Left lung (tissue), 10 donors: Measurements from ENCODE around the gene ZSCAN18. TPM values are rescaled to one million over a fixed set of nuclear protein-coding genes. Genes with fewer than 3 reads are reported as not detected.

Source experiments
- ATAC-seq: fragments of 200-7000 bp; cut with Tn5 transposase; one replicate; pipeline ENCODE4 v1.9.1; 2020; ENCODE audit warnings: moderate library complexity
- DNase-seq, 4 donors: peaks; one replicate each; pipeline ENCODE4 v3.0.0-alpha.2; 2013 to 2020
- H3K27ac ChIP-seq, 2 donors: fragments of 200-600 bp; sonication (generic) in 1 of 2; one replicate each; pipeline versions ENCODE4 v1.5.0 to v1.8.0; 2020 to 2021
- H3K27me3 ChIP-seq, 2 donors: fragments of 200-600 bp; sonication (generic) in 1 of 2; one replicate each; pipeline versions ENCODE4 v1.5.0 to v1.8.0; 2020 to 2021
- H3K36me3 ChIP-seq, 2 donors: fragments of 200-600 bp; sonication (generic) in 1 of 2; one replicate each; pipeline versions ENCODE4 v1.5.0 to v1.8.0; 2020 to 2021
- H3K4me1 ChIP-seq, 2 donors: fragments of 200-600 bp; one replicate each; pipeline ENCODE4 v1.8.0; 2021
- H3K4me3 ChIP-seq, 2 donors: fragments of 200-600 bp; sonication (generic) in 1 of 2; one replicate each; pipeline versions ENCODE4 v1.5.0 to v1.8.0; 2020 to 2021; ENCODE audit warnings: mild to moderate bottlenecking in 1 of 2
- H3K9me3 ChIP-seq, 2 donors: fragments of 200-600 bp; sonication (generic) in 1 of 2; one replicate each; pipeline versions ENCODE4 v1.5.0 to v1.8.0; 2020 to 2021
- CTCF ChIP-seq, 2 donors: fragments of 200-600 bp; sonication (generic) in 1 of 2; IDR thresholded peaks; one replicate each; pipeline versions ENCODE4 v1.5.0 to v1.8.0; 2021; ENCODE audit warnings: antibody characterized with exemption in 2 of 2
- intact Hi-C, 2 donors: fragments of 100-400 bp; cut with DNase I; formaldehyde crosslinking; loops; one replicate each; pipeline versions ENCODE4 v1.11.2 to v1.14.2; 2022
- polyA plus RNA-seq, 6 donors: library from polyadenylated mRNA; unstranded; fragments of 120-200 nt; gene quantifications; one replicate each; pipeline ENCODE4 v1.2.1, GENCODE V29; 2013; ENCODE audit not compliant: insufficient read length in 6 of 6
- total RNA-seq, 2 donors: library from RNA; stranded (reverse); fragmentation: NEBNext Ultra II Directional; extraction: Animal tissue kit (Norgen Biotek cat#: 25700); gene quantifications; one replicate each; pipeline ENCODE4 v1.2.1, GENCODE V29; 2021
- donor health status: DM: no; HTN: yes; CAD: no.
- donor health status: DM: no; HTN: no; CAD: no.

The ZSCAN18 gene
- total and polyA plus RNA-seq, 8 donors = 32.7 to 91.1 (median 80.8) TPM

- peaks cover 0 to 8% of the 10 kb centered on the region in 2 donors for H3K27me3 ChIP-seq
- no peaks in the 10 kb centered on the region for H3K4me1 ChIP-seq
- DNase-seq = peak; percentile 85 to 96 (median 89)
- peaks cover 0 to 81% of the 10 kb centered on the region in 2 donors for H3K9me3 ChIP-seq
- peak within 1 kb of the TSS; percentile 83 to 90 for H3K27ac ChIP-seq
- no peak for TF ChIP-seq CTCF (IDR thresholded peaks at IDR 0.05)
- intact Hi-C loops = no loop called here
- no peaks in the 10 kb centered on the region for H3K36me3 ChIP-seq
- ATAC-seq = peak; percentile 98
- H3K4me3 ChIP-seq = peak within 1 kb of the TSS; percentile 54 to 55
These were observed 38.9 kb downstream of the ZSCAN18 start, which contains the start of gene ZNF135 for GRCh38 chr19:58059003-58059670. ZNF135 (plus strand) TSS chr19:58059282; CDS start chr19:58060003, 721 bp downstream.

- H3K9me3 ChIP-seq = peaks cover 0 to 81% of the 10 kb centered on the region in 2 donors
- intact Hi-C loops = no loop called here
- ATAC-seq = no peak
- DNase-seq = no peak
- no peaks in the 10 kb centered on the region for H3K36me3 ChIP-seq
- no peak for TF ChIP-seq CTCF (IDR thresholded peaks at IDR 0.05)
- peak overlapping the region in 1 of 2 donors; percentile 83 for H3K27ac ChIP-seq
- peaks cover 0 to 8% of the 10 kb centered on the region in 2 donors for H3K27me3 ChIP-seq
- no peaks in the 10 kb centered on the region for H3K4me1 ChIP-seq
- H3K4me3 ChIP-seq = peak overlapping the region in 1 of 2 donors; percentile 55
These were observed 39.6 kb downstream of the ZSCAN18 start for GRCh38 chr19:58058467-58058866.

- peaks cover 0 to 8% of the 10 kb centered on the region in 2 donors for H3K27me3 ChIP-seq
- no peak overlapping the region for H3K4me3 ChIP-seq
- TF ChIP-seq CTCF (IDR thresholded peaks at IDR 0.05) = no peak
- H3K36me3 ChIP-seq = no peaks in the 10 kb centered on the region
- no peaks in the 10 kb centered on the region for H3K4me1 ChIP-seq
- peaks cover 0 to 83% of the 10 kb centered on the region in 2 donors for H3K9me3 ChIP-seq
- ATAC-seq (no peak), DNase-seq (no peak)
- no peak overlapping the region for H3K27ac ChIP-seq
- intact Hi-C loops = no loop called here
These were observed 41.2 kb downstream of the ZSCAN18 start for GRCh38 chr19:58056861-58057260.

- no peak overlapping the region for H3K4me3 ChIP-seq
- DNase-seq = no peak
- H3K27ac ChIP-seq = no peak overlapping the region
- no peaks in the 10 kb centered on the region for H3K4me1 ChIP-seq
- TF ChIP-seq CTCF (IDR thresholded peaks at IDR 0.05) = no peak
- peaks cover 0 to 8% of the 10 kb centered on the region in 2 donors for H3K27me3 ChIP-seq
- peaks cover 0 to 83% of the 10 kb centered on the region in 2 donors for H3K9me3 ChIP-seq
- no peak for ATAC-seq
- no peaks in the 10 kb centered on the region for H3K36me3 ChIP-seq
- intact Hi-C loops = no loop called here
These were observed 41.8 kb downstream of the ZSCAN18 start for GRCh38 chr19:58056261-58056660.
